A549 (cell line): ENCODE data around the gene SLCO2A1. TPM values are rescaled to one million over a fixed set of nuclear protein-coding genes. Genes with fewer than 3 reads are reported as not detected.

ENCODE experiments used
- ATAC-seq, 2 experiments: fragments of 200-7000 bp in 1 of 2; fragments of >200 bp in 1 of 2; cut with Nextera tagmentation in 1 of 2; cut with Tn5 transposase in 1 of 2; 3 replicates each; pipeline versions ENCODE4 v1.8.0 to v1.9.1; 2018 to 2020; ENCODE audit warnings: mild to moderate bottlenecking in 1 of 2, moderate library complexity in 1 of 2
- CTCF ChIA-PET: fragments of 300-600 bp; sonication (Branson Sonifier 250); formaldehyde crosslinking; extraction: SDS; loops from one replicate; lab custom pipeline; 2021; ENCODE audit warnings: antibody characterized with exemption, inconsistent platforms; lab: Yijun Ruan, JAX
- POLR2A ChIA-PET: fragments of 350-600 bp; formaldehyde crosslinking; extraction: SDS; loops from one replicate; lab custom pipeline; 2021; ENCODE audit warnings: antibody characterized with exemption, inconsistent platforms; lab: Yijun Ruan, JAX
- DNase-seq, 2 experiments: peaks; one replicate each; pipeline versions ENCODE4 v3.0.0 to v3.0.0-alpha.2; 2011 to 2016; ENCODE audit warnings: low read depth in 1 of 2, low spot score in 1 of 2
- FAIRE-seq: peaks from 2 replicates; lab custom pipeline; 2011; peaks lifted over from hg19 to GRCh38; lab: Jason Lieb, UNC
- H3K27ac ChIP-seq, 2 experiments: fragments of >200 bp; sonication (Bioruptor Twin); formaldehyde crosslinking; 3 replicates each; pipeline ENCODE4 v1.5.1; 2016 to 2017
- H3K4me1 ChIP-seq: fragments of >200 bp; sonication (Bioruptor Twin); formaldehyde crosslinking; 3 replicates; pipeline ENCODE4 v1.6.1; 2016
- H3K4me2 ChIP-seq: fragments of >200 bp; sonication (Bioruptor Twin); formaldehyde crosslinking; 3 replicates; pipeline ENCODE4 v1.6.1; 2016
- H3K4me3 ChIP-seq: fragments of >200 bp; sonication (Bioruptor Twin); formaldehyde crosslinking; 3 replicates; pipeline ENCODE4 v1.5.1; 2016
- H3K9me3 ChIP-seq: fragments of >200 bp; sonication (Bioruptor Twin); formaldehyde crosslinking; 3 replicates; pipeline ENCODE4 v1.6.1; 2016
- BHLHE40 ChIP-seq: IDR thresholded peaks from 2 replicates; pipeline ENCODE4 v1.6.1; 2012; ENCODE audit warnings: low read depth, low read length, inconsistent platforms
- CBX2 ChIP-seq: fragments of 200-600 bp; sonication (generic); IDR thresholded peaks from 2 replicates; pipeline ENCODE4 v1.6.1; 2016; ENCODE audit warnings: low read depth, mild to moderate bottlenecking, borderline replicate concordance
- EHMT2 ChIP-seq: fragments of 200-600 bp; sonication (generic); IDR thresholded peaks from 2 replicates; pipeline ENCODE4 v1.6.1; 2016; ENCODE audit warnings: antibody characterized with exemption, low read depth, mild to moderate bottlenecking, moderate library complexity
- EP300 ChIP-seq, 2 experiments: fragments of >200 bp; sonication (Bioruptor Twin); formaldehyde crosslinking; IDR thresholded peaks; 2 replicates in 1 of 2; 3 replicates in 1 of 2; pipeline ENCODE4 v1.6.1; 2016 to 2017
- ESRRA ChIP-seq: fragments of 150-350 bp; IDR thresholded peaks from 2 replicates; pipeline ENCODE4 v1.6.1; 2014; ENCODE audit warnings: mild to moderate bottlenecking, low read length, borderline replicate concordance
- HOXB13 ChIP-seq: fragments of 250-450 bp; sonication (Bioruptor Pico); IDR thresholded peaks from 2 replicates; pipeline ENCODE4 v1.5.0; 2020; ENCODE audit warnings: low read depth, mild to moderate bottlenecking, moderate library complexity
- HOXB5 ChIP-seq: fragments of 250-450 bp; sonication (Bioruptor Pico); IDR thresholded peaks from 2 replicates; pipeline ENCODE4 v1.5.0; 2020; ENCODE audit warnings: mild to moderate bottlenecking, moderate library complexity
- JUNB ChIP-seq: fragments of >200 bp; sonication (Bioruptor Twin); formaldehyde crosslinking; IDR thresholded peaks from 2 replicates; pipeline ENCODE4 v1.6.1; 2016
- KDM1A ChIP-seq: fragments of 200-600 bp; sonication (generic); IDR thresholded peaks from 2 replicates; pipeline ENCODE4 v1.6.1; 2016; ENCODE audit warnings: low read depth, mild to moderate bottlenecking
- MAZ ChIP-seq: fragments of 150-350 bp; IDR thresholded peaks from 2 replicates; pipeline ENCODE4 v1.6.1; 2014; ENCODE audit warnings: antibody characterized with exemption, low read depth, low read length, borderline replicate concordance
- NFE2L2 ChIP-seq: fragments of 150-350 bp; conservative IDR thresholded peaks from 2 replicates; pipeline ENCODE4 v1.6.1; 2014; ENCODE audit warnings: low read length
- PHF8 ChIP-seq: fragments of 200-600 bp; sonication (generic); IDR thresholded peaks from 2 replicates; pipeline ENCODE4 v1.6.1; 2016; ENCODE audit warnings: low read depth, mild to moderate bottlenecking, antibody characterized with exemption, moderate library complexity, borderline replicate concordance
- RARB ChIP-seq: fragments of 250-450 bp; sonication (Bioruptor Pico); IDR thresholded peaks from 2 replicates; pipeline ENCODE4 v1.8.0; 2021; ENCODE audit warnings: mild to moderate bottlenecking, moderate library complexity
- RNF2 ChIP-seq: fragments of 200-600 bp; sonication (generic); IDR thresholded peaks from 2 replicates; pipeline ENCODE4 v1.6.1; 2016; ENCODE audit warnings: low read depth, mild to moderate bottlenecking, antibody characterized with exemption, moderate library complexity, borderline replicate concordance
- SMC3 ChIP-seq: fragments of >200 bp; sonication (Bioruptor Twin); formaldehyde crosslinking; IDR thresholded peaks from 3 replicates; pipeline ENCODE4 v1.6.1; 2018; ENCODE audit warnings: inconsistent platforms
- SREBF2 ChIP-seq: fragments of 450-650 bp; IDR thresholded peaks from 2 replicates; pipeline ENCODE4 v1.6.1; 2014; ENCODE audit warnings: mild to moderate bottlenecking, moderate library complexity
- TFCP2L1 ChIP-seq: fragments of 250-450 bp; sonication (Bioruptor Pico); IDR thresholded peaks from 2 replicates; pipeline ENCODE4 v1.5.0; 2021; ENCODE audit warnings: mild to moderate bottlenecking
- WGBS: methylation state at CpG from one replicate; pipeline ENCODE4 v1.1.6; 2017; ENCODE audit errors: missing lambda C conversion rate; 5-methylcytosine and 5-hydroxymethylcytosine counted together
- polyA plus RNA-seq, 4 experiments: library from polyadenylated mRNA; depleted of rRNA in 3 of 4; stranded (reverse); fragments of >200 nt; fragmentation: RNase III in 1 of 4; extraction: RNeasy Plus Mini Kit Qiagen cat#74134 plus additional on column Dnase treatment in 1 of 4; gene quantifications; 2 replicates in 3 of 4; 3 replicates in 1 of 4; pipeline ENCODE4 v1.2.3, GENCODE V29; 2011 to 2017
- TF ChIP-seq, protein P1 (sequence below): IDR thresholded peaks from 2 replicates; pipeline ENCODE4 v1.6.1; 2012; ENCODE audit warnings: low read depth, borderline replicate concordance
- TF ChIP-seq, protein P2 (sequence below): IDR thresholded peaks from 2 replicates; pipeline ENCODE4 v1.6.1; 2012
- TF ChIP-seq, protein P3 (sequence below): IDR thresholded peaks from 2 replicates; pipeline ENCODE4 v1.6.1; 2012
- TF ChIP-seq, protein P4 (sequence below): fragments of 450-650 bp; IDR thresholded peaks from 2 replicates; pipeline ENCODE4 v1.6.1; 2014; ENCODE audit warnings: antibody characterized with exemption
- TF ChIP-seq, protein P5 (sequence below): fragments of >200 bp; sonication (Bioruptor Twin); formaldehyde crosslinking; IDR thresholded peaks from 2 replicates; pipeline ENCODE4 v1.6.1; 2016
- TF ChIP-seq, protein P6 (sequence below): fragments of 150-350 bp; IDR thresholded peaks from 2 replicates; pipeline ENCODE4 v1.6.1; 2014; ENCODE audit warnings: low read depth, mild to moderate bottlenecking, low read length

Gene SLCO2A1
- polyA plus RNA-seq, 2 of the 4 experiments (the other 2 are of a cell fraction), result 0.12 TPM; not detected in 1

DNA sequence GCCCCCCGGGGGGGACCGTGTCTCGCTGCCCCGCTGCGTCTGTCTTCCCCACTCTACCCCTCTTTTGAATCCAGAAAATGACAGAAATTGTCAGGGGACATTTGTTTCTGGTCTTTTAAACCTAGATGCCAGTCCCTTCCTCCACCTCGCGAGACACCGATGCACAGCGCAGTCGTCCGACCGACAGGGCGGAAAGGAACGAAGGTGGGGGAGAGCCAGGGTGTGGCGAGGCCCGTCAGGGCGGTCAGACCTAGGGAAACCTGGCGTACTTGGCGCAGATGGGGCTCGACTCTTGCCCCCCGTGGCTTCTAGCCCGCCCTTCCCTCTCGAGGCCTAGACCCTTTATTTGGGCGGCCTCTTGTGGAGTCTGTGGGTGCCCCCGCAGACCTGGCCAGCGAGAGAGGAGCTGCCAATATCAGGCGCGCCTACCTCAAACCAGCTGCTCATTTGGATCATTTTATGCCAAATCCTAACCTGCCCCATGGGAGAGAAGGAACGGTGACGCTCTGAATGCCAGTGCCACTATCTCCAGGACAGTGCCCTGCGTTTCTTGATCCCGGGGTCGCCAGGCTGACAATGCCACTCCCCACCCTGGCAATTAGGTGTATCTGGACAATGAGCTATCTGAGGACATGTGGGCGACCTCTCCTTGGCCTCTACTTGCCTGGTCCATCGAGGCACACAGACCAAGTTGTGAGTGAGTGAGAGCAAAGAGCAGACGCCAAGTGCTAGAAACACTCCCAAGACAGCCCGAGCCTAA, 133.5 kb downstream of the SLCO2A1 start:
- H3K9me3 ChIP-seq, result no peaks in the 10 kb centered on the region
- POLR2A ChIA-PET, result no interaction called here
- TF ChIP-seq BHLHE40, result no peak
- no peak for TF ChIP-seq RNF2
- no peak for TF ChIP-seq NFE2L2
- TF ChIP-seq, protein P1, sequence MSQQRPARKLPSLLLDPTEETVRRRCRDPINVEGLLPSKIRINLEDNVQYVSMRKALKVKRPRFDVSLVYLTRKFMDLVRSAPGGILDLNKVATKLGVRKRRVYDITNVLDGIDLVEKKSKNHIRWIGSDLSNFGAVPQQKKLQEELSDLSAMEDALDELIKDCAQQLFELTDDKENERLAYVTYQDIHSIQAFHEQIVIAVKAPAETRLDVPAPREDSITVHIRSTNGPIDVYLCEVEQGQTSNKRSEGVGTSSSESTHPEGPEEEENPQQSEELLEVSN, result no peak
- no peak for TF ChIP-seq TFCP2L1 (CRISPR knock-in tag)
- no peak for TF ChIP-seq SREBF2
- no peak for TF ChIP-seq KDM1A
- TF ChIP-seq, protein P2, sequence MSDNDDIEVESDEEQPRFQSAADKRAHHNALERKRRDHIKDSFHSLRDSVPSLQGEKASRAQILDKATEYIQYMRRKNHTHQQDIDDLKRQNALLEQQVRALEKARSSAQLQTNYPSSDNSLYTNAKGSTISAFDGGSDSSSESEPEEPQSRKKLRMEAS, result no peak
- TF ChIP-seq, protein P3, sequence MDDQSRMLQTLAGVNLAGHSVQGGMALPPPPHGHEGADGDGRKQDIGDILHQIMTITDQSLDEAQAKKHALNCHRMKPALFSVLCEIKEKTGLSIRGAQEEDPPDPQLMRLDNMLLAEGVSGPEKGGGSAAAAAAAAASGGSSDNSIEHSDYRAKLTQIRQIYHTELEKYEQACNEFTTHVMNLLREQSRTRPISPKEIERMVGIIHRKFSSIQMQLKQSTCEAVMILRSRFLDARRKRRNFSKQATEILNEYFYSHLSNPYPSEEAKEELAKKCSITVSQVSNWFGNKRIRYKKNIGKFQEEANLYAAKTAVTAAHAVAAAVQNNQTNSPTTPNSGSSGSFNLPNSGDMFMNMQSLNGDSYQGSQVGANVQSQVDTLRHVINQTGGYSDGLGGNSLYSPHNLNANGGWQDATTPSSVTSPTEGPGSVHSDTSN, result no peak
- no peak for TF ChIP-seq EHMT2
- no peak for TF ChIP-seq RARB (CRISPR knock-in tag)
- TF ChIP-seq HOXB13 (CRISPR knock-in tag), result no peak
- TF ChIP-seq HOXB5 (CRISPR knock-in tag), result no peak
- TF ChIP-seq, protein P4, sequence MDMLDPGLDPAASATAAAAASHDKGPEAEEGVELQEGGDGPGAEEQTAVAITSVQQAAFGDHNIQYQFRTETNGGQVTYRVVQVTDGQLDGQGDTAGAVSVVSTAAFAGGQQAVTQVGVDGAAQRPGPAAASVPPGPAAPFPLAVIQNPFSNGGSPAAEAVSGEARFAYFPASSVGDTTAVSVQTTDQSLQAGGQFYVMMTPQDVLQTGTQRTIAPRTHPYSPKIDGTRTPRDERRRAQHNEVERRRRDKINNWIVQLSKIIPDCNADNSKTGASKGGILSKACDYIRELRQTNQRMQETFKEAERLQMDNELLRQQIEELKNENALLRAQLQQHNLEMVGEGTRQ, result no peak
- TF ChIP-seq, protein P5, sequence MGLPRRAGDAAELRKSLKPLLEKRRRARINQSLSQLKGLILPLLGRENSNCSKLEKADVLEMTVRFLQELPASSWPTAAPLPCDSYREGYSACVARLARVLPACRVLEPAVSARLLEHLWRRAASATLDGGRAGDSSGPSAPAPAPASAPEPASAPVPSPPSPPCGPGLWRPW, result no peak
- TF ChIP-seq, protein P6, sequence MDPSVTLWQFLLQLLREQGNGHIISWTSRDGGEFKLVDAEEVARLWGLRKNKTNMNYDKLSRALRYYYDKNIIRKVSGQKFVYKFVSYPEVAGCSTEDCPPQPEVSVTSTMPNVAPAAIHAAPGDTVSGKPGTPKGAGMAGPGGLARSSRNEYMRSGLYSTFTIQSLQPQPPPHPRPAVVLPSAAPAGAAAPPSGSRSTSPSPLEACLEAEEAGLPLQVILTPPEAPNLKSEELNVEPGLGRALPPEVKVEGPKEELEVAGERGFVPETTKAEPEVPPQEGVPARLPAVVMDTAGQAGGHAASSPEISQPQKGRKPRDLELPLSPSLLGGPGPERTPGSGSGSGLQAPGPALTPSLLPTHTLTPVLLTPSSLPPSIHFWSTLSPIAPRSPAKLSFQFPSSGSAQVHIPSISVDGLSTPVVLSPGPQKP, result no peak
- no peak for TF ChIP-seq EP300 (IDR thresholded peaks at IDR 0.05)
- no peak for TF ChIP-seq SMC3
- no peak for TF ChIP-seq JUNB
- no peak for TF ChIP-seq ESRRA
- peak overlapping the region; percentile 58 to 71; a peak in 5 of 6 replicates for H3K27ac ChIP-seq
- DNase-seq (no peak), FAIRE-seq (no peak), ATAC-seq (no peak; a peak in 1 of 6 replicates)
- WGBS, result 71% methylated on average over 22 of the region's 37 CpGs
- CTCF ChIA-PET, result no interaction called here
- H3K4me1 ChIP-seq, result 0 out of 3 replicates have a peak, but pooled peaks cover 5% of the 10 kb centered on the region
- peak overlapping the region; percentile 98 for H3K4me2 ChIP-seq
- H3K4me3 ChIP-seq, result peak overlapping the region; percentile 72

DNA sequence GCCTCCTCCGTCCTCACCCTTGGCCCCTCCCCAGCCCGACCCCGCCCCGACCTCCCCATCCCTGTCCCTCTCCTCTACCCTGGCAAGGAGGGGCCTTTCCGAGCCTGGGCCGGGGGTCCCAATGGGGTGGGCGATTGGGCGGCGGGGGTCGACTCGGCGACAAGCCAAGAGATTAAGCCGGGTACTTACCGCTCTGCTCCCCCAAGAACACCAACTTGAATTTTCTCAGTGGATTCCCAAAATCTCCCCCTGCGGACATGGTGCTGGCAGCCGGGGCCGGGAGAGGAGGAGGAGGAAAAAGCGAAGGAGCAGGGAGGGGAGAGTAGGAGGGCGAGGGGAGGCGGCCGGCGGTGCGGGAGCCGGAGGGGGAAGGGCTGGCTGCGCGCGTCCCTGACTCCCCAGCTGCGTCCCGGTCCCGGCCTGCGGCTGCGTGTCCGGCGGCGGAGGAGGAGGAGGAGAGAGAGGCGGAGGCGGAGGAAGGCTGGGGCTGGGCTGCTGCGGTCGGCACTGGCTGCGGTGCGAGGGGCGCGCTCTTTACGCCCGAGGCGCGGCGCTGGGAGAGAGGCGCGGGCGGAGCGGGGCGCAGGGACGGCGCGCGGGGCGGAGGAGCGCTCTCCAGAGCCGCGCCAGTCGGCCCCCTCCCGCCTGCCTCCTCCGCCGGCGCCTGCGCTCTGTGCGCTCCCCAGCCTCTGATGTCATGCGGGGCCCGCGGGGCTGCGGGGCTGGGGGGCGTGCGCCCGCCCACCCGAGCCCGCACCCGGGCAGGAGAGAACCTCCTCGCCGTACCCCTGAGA, 134.3 kb downstream of the SLCO2A1 start, which contains the start of gene RAB6B:
RAB6B (minus strand) TSS at position 675 of the 794 bp plus-strand sequence; CDS start at position 259, 416 bp downstream.
- peak within 1 kb of the TSS; percentile 98 for H3K4me2 ChIP-seq
- DNase-seq (no peak), ATAC-seq (peak; percentile 79 to 89), FAIRE-seq (no peak)
- no peaks in the 10 kb centered on the region for H3K9me3 ChIP-seq
- POLR2A ChIA-PET, result no interaction called here
- H3K4me1 ChIP-seq, result 0 out of 3 replicates have a peak, but pooled peaks cover 5% of the 10 kb centered on the region
- TF ChIP-seq MAZ, result no peak
- peak; percentile 24; the same call in 1 of the 2 replicates for TF ChIP-seq PHF8
- no peak for TF ChIP-seq CBX2
- CTCF ChIA-PET, result interaction anchor here (1.5 kb wide), 1 partner anchor 77 kb away, joined by 3 read pairs; no protein-coding TSS in a partner anchor
- under 1% methylated on average over 25 of the region's 80 CpGs for WGBS
- H3K4me3 ChIP-seq, result peak within 1 kb of the TSS; percentile 72
- peak within 1 kb of the TSS; percentile 58 to 71 for H3K27ac ChIP-seq
